Naive thymus-derived CD4-positive, alpha-beta T cell (primary cell): Measurements from ENCODE around the gene ELL. TPM values are rescaled to one million over a fixed set of nuclear protein-coding genes. Genes with fewer than 3 reads are reported as not detected.

Source experiments
- ATAC-seq: fragments of 150-1000 bp; cut with Tn5 transposase; 2 replicates; pipeline ENCODE4 v1.10.0; 2021; ENCODE audit warnings: mild to moderate bottlenecking, moderate library complexity
- CTCF ChIA-PET: fragments of 350-600 bp; sonication (Branson Sonifier 250); formaldehyde crosslinking; loops from one replicate; lab custom pipeline; 2021; ENCODE audit warnings: antibody characterized with exemption; lab: Charles Lee
- POLR2A ChIA-PET: fragments of 350-600 bp; sonication (Branson Sonifier 250); formaldehyde crosslinking; loops from one replicate; lab custom pipeline; 2021; ENCODE audit warnings: antibody characterized with exemption, inconsistent platforms; lab: Charles Lee
- DNase-seq, 9 donors: peaks; one replicate each; pipeline versions ENCODE4 v3.0.0 to v3.0.0-alpha.2; 2020 to 2022; ENCODE audit warnings: mixed read lengths in 1 of 9
- H3K27ac ChIP-seq: one replicate; pipeline ENCODE4 v1.7.0; 2013; ENCODE audit warnings: mild to moderate bottlenecking, low read depth, low read length, moderate library complexity
- H3K27me3 ChIP-seq, 2 donors: one replicate each; pipeline ENCODE4 v1.7.0; 2013; ENCODE audit warnings: low read length in 2 of 2, mild to moderate bottlenecking in 2 of 2, moderate library complexity in 2 of 2; ENCODE audit not compliant: control insufficient read depth in 2 of 2, insufficient read depth in 2 of 2
- H3K36me3 ChIP-seq, 3 experiments: 1 replicate in 2 of 3; 2 replicates in 1 of 3; pipeline ENCODE4 v1.7.0; 2013; ENCODE audit warnings: low read length in 3 of 3, mild to moderate bottlenecking in 3 of 3, moderate library complexity in 1 of 3; ENCODE audit not compliant: insufficient read depth in 3 of 3, control insufficient read depth in 2 of 3
- H3K4me1 ChIP-seq, 2 donors: one replicate each; pipeline ENCODE4 v1.7.0; 2013; ENCODE audit warnings: low read length in 2 of 2, mild to moderate bottlenecking in 2 of 2, moderate library complexity in 1 of 2; ENCODE audit not compliant: control insufficient read depth in 2 of 2, insufficient read depth in 2 of 2
- H3K4me3 ChIP-seq: 2 replicates; pipeline ENCODE4 v1.7.0; 2013; ENCODE audit warnings: mild to moderate bottlenecking, low read length
- H3K9me3 ChIP-seq, 3 experiments: 1 replicate in 2 of 3; 2 replicates in 1 of 3; pipeline ENCODE4 v1.7.0; 2013; ENCODE audit warnings: low read length in 3 of 3; ENCODE audit not compliant: control insufficient read depth in 2 of 3
- H3K27ac Mint-ChIP-seq, 9 donors: one replicate each; pipeline ENCODE4 v1.8.0; 2020 to 2022; ENCODE audit warnings: mixed read lengths in 9 of 9, mild to moderate bottlenecking in 8 of 9, moderate library complexity in 5 of 9, inconsistent platforms in 2 of 9
- H3K27me3 Mint-ChIP-seq, 5 donors: one replicate each; pipeline ENCODE4 v1.8.0; 2021 to 2022; ENCODE audit warnings: mixed read lengths in 5 of 5, mild to moderate bottlenecking in 1 of 5
- H3K36me3 Mint-ChIP-seq, 5 donors: one replicate each; pipeline ENCODE4 v1.8.0; 2020 to 2022; ENCODE audit warnings: mixed read lengths in 5 of 5, mild to moderate bottlenecking in 3 of 5, inconsistent platforms in 1 of 5
- H3K4me1 Mint-ChIP-seq, 7 donors: one replicate each; pipeline ENCODE4 v1.8.0; 2020 to 2022; ENCODE audit warnings: mixed read lengths in 7 of 7, mild to moderate bottlenecking in 3 of 7, inconsistent platforms in 1 of 7
- H3K4me3 Mint-ChIP-seq, 10 donors: one replicate each; pipeline ENCODE4 v1.8.0; 2020 to 2022; ENCODE audit warnings: mild to moderate bottlenecking in 10 of 10, mixed read lengths in 10 of 10, moderate library complexity in 6 of 10, inconsistent platforms in 2 of 10
- H3K9me3 Mint-ChIP-seq, 11 donors: one replicate each; pipeline ENCODE4 v1.8.0; 2020 to 2022; ENCODE audit warnings: mixed read lengths in 11 of 11, mild to moderate bottlenecking in 4 of 11, inconsistent platforms in 1 of 11, moderate library complexity in 1 of 11
- intact Hi-C, 2 donors: fragments of 100-400 bp; cut with micrococcal nuclease; formaldehyde crosslinking; loops; one replicate each; pipeline ENCODE4 v1.15.1; 2023
- polyA plus RNA-seq, 2 donors: library from polyadenylated mRNA; unstranded; fragments of 300-500 nt; fragmentation: Illumina TruSeq; gene quantifications; one replicate each; pipeline ENCODE4 v1.2.3, GENCODE V29; 2021
- total RNA-seq, 6 experiments: library from RNA in 5 of 6; stranded (reverse) in 5 of 6; gene quantifications; 1 replicate in 5 of 6; 2 replicates in 1 of 6; pipeline ENCODE4 v1.2.3 and lab custom pipeline; 2021 to 2026

ELL gene
- total and polyA plus RNA-seq, 7 experiments from 2014 or later: 8.9 to 70.4 (median 22.1) TPM

DNA sequence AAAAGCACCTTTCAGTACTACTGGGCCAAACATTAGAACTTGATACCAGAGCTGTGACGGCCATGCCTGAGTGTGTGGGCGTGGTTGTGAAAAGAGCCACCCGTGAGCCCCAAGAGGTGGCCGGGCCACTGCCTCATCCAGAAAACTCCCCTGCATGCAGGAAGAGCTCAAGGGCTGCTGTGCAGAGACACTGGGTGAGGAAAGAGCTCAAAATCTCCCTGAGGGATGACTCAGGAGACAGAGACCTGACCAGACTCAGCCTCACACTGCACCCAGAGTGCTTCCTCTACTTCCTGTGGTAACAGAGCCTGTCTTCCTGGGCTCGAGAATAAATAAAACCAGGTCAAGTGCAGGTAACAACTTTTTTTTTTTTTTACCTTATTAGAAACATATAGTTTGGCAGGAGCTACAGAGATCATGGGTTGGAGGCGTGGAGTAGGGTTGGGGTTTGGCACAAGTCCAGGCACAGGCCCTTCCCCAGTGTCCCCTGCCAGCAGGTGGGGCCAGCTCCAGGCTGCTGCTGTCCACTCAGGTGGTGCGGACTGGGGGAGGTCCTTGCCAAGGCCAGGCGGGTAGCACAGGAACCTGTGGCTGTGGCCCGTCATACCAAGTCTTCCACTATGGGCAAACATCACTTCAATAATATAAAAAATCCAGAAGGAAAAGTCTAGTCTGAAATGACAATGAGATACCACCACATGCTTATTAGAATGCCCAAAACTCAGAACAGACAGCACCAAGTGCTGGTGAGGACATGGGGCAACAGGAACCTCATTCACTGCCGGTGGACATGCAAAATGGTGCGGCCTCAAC is 25.5 kb downstream of the ELL start:
- Histone ChIP-seq H3K36me3 (no peaks in the 10 kb centered on the region), H3K27me3 (no peaks in the 10 kb centered on the region), H3K27ac (peak overlapping the region; percentile 14), H3K4me1 (peaks cover 39 to 89% of the 10 kb centered on the region in 2 donors), H3K9me3 (no peaks in the 10 kb centered on the region), H3K4me3 (peak overlapping the region; percentile 32)
- no peaks in the 10 kb centered on the region for H3K9me3 Mint-ChIP-seq
- H3K4me3 Mint-ChIP-seq: peak overlapping the region; percentile 3 to 74 (median 61)
- CTCF ChIA-PET: no interaction called here
- POLR2A ChIA-PET: interaction anchor here (0.7 to 1.1 kb wide), 3 partner anchors 10 to 48 kb away, joined by 3 to 4 read pairs (median 3); partner anchors contain the start of gene ELL
- H3K36me3 Mint-ChIP-seq: peaks cover 0 to 8% (median 0%) of the 10 kb centered on the region in 5 donors
- intact Hi-C loops: loop anchor here in 1 of 2 donors (2.0 kb wide), 1 partner anchor 18 kb away; no protein-coding TSS in a partner anchor
- DNase-seq (peak in 7 of 9 donors; percentile 16 to 56 (median 23)), ATAC-seq (peak; percentile 92)
- peaks cover 58 to 78% (median 75%) of the 10 kb centered on the region in 7 donors for H3K4me1 Mint-ChIP-seq
- H3K27me3 Mint-ChIP-seq: no peaks in the 10 kb centered on the region
- peak overlapping the region; percentile 19 to 90 (median 48) for H3K27ac Mint-ChIP-seq

DNA sequence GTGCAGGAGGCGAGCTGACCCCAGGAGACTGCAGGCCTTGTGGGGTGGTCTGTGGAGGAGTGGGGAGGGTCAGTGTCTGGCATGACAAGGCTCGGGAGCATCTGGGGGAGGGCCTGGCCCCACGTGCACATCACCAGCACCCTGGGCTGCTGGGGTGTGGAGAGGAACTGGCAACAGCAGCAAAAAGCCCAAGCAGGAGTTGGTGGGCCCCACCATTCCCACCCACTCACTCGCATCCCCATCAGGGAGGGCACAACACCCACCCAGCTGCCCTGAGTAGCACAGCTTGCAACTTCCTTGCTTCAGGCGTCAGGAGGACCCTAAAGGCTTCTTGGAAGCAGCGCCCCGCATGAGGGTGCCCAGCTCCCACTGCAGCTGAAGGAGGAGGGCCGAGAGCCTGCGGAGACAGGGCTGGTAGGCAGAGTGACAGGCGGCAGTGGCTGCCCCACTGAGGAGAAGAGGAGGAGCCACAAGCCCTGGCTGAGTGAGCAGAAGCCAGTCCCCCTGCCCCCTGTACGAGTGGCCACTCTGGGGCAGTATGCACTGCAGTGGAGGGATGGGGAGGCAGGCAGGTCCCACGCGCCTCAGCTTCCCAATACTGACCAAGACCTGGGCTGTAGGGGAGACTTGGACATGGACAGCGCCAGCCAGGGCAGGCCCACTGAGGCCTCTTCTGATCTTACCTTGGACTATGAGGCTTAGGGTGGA is 26.5 kb downstream of the ELL start:
- ATAC-seq (no peak), DNase-seq (no peak)
- Histone ChIP-seq H3K4me3 (peak overlapping the region; percentile 32), H3K27ac (no peak overlapping the region), H3K27me3 (no peaks in the 10 kb centered on the region), H3K9me3 (no peaks in the 10 kb centered on the region), H3K36me3 (no peaks in the 10 kb centered on the region), H3K4me1 (peaks cover 39 to 85% of the 10 kb centered on the region in 2 donors)
- H3K4me3 Mint-ChIP-seq: peak overlapping the region in 6 of 10 donors; percentile 42 to 74 (median 61)
- no peaks in the 10 kb centered on the region for H3K9me3 Mint-ChIP-seq
- peaks cover 0 to 4% (median 0%) of the 10 kb centered on the region in 5 donors for H3K36me3 Mint-ChIP-seq
- intact Hi-C loops: no loop called here
- ChIA-PET CTCF (interaction anchor here (0.5 kb wide), 1 partner anchor 1944 kb away, joined by 3 read pairs; no protein-coding TSS in a partner anchor), POLR2A (interaction anchor here (1.1 kb wide), 1 partner anchor 11 kb away, joined by 3 read pairs; no protein-coding TSS in a partner anchor)
- H3K27ac Mint-ChIP-seq: peak overlapping the region in 5 of 9 donors; percentile 29 to 90 (median 69)
- H3K27me3 Mint-ChIP-seq: no peaks in the 10 kb centered on the region
- peaks cover 52 to 72% (median 70%) of the 10 kb centered on the region in 7 donors for H3K4me1 Mint-ChIP-seq

DNA sequence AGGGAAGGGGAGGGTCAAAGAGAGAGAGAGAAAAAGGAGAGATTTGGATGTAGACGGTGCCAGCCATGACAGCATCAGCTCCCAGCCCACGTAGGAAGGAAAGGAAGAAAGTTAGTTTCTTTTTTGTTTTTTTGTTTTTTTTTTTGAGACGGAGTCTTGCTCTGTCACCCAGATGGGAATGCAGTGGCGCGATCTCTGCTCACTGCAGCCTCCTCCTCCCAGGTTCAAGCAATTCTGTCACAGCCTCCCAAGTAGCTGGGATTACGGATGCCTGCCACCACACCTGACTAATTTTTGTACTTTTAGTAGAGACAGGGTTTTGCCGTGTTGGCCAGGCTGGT is 27.6 kb downstream of the ELL start:
- H3K27ac Mint-ChIP-seq: peak overlapping the region in 4 of 9 donors; percentile 21 to 84 (median 64)
- H3K36me3 ChIP-seq: no peaks in the 10 kb centered on the region

DNA sequence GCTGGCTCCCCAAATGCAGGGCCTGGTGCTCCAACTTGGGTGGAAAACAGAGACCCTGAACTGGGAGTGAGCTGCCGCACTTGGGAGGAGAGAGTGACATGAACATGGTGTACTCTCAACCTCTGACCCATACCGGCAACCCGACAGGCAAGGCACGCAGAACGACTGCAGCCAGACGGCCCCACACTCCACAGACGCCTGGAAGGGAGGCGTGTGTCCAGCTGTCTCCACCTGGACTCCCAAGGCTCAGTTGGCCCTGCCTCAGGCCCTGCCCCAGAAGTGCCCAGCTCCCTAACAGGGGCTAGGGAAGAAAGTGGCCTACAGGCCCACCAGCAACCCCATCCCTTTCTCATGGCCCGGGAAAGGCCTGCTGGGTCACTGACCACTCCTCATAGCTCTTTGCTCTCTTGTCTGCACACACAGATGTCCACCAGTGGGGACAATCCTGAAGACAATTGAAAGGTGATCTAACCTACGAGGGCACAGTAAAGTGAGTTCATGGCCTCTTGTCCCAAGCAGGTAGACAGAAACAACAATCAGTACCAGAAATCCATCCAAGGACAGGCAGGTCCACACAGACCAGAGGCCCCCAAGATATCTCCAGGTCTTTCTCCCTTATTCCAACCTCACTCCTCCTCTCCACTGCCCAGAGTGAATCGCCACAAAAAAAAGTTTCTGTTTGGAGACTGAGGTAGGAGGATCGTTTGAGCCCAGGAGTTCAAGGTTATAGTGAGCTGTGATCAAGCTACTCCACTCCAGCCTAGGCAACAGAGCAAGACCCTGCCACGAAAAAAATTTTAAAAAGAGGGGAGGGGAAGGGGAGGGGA is 28.2 kb downstream of the ELL start:
- no peaks in the 10 kb centered on the region for H3K27me3 Mint-ChIP-seq
- peaks cover 33 to 73% of the 10 kb centered on the region in 2 donors for H3K4me1 ChIP-seq
- DNase-seq (no peak), ATAC-seq (no peak)
- no peaks in the 10 kb centered on the region for H3K36me3 ChIP-seq
- peak overlapping the region in 6 of 9 donors; percentile 21 to 84 (median 64) for H3K27ac Mint-ChIP-seq
- peaks cover 0 to 4% (median 0%) of the 10 kb centered on the region in 5 donors for H3K36me3 Mint-ChIP-seq
- ChIA-PET POLR2A (interaction anchor here (0.6 to 1.5 kb wide), 3 partner anchors 26 to 78 kb away, joined by 3 to 4 read pairs (median 3); partner anchors contain the start of gene UBA52), CTCF (no interaction called here)
- H3K4me3 Mint-ChIP-seq: peak overlapping the region in 4 of 10 donors; percentile 8 to 54 (median 38)
- peaks cover 40 to 72% (median 59%) of the 10 kb centered on the region in 7 donors for H3K4me1 Mint-ChIP-seq
- H3K27ac ChIP-seq: no peak overlapping the region
- no peak overlapping the region for H3K4me3 ChIP-seq
- intact Hi-C loops: no loop called here
- H3K9me3 Mint-ChIP-seq: no peaks in the 10 kb centered on the region
- no peaks in the 10 kb centered on the region for H3K9me3 ChIP-seq
- H3K27me3 ChIP-seq: no peaks in the 10 kb centered on the region

More for the DNA sequence above, 27.6 kb downstream of the ELL start:
- no peak overlapping the region for H3K4me3 ChIP-seq
- Mint-ChIP-seq H3K4me1 (peaks cover 45 to 72% (median 63%) of the 10 kb centered on the region in 7 donors), H3K27me3 (no peaks in the 10 kb centered on the region), H3K9me3 (no peaks in the 10 kb centered on the region), H3K4me3 (peak overlapping the region in 3 of 10 donors; percentile 8 to 74 (median 54)), H3K36me3 (peaks cover 0 to 4% (median 0%) of the 10 kb centered on the region in 5 donors)
- ATAC-seq (no peak), DNase-seq (no peak)
- H3K4me1 ChIP-seq: peaks cover 36 to 79% of the 10 kb centered on the region in 2 donors
- intact Hi-C loops: no loop called here
- no peak overlapping the region for H3K27ac ChIP-seq
- CTCF ChIA-PET: no interaction called here
- H3K9me3 ChIP-seq: no peaks in the 10 kb centered on the region
- no peaks in the 10 kb centered on the region for H3K27me3 ChIP-seq
- POLR2A ChIA-PET: no interaction called here

DNA sequence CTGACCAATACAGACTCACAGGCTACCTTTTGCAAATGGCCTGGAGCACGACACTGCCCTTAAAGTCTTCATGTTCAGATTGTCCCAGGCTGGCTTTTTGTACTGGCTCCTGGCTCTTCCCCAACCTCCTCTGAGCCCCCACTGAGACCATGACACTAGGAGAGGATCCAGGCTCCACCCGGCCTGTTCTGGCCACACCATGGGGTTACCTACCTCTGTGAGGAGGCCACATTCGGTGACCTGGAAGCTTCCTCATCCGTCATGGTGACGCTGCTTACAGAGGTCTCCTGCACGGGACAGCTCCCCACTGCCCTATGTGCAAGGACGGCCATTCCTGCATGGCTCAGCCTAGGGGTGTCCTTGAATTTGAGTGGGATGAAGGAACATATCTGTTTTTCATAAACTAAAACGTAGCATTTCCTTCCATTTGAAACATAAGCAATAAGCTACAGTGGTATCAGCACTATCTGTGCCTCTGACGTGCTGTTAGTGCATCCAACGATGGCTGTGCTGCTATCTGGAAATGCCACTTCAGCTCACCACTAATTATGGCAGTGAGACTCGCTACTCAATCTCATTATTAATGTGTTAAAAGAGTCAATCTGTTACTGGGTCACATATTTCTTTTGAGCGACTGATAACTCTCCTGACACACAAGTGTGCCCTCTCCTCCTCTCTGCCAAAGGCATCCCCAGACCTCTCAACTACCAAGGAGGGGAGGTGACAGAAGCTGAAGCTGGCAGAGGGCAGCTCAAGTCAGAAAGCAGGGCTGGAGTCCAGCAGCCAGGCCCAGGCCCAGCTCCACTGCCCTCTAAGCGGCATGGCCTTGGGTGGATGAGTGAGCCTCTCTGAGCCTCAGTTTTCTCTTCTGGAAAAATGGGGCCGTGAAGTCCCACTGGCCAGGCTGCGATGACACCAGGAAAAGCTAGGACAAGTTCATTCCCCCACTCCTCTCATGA is 29.6 kb downstream of the ELL start:
- Histone ChIP-seq H3K27me3 (no peaks in the 10 kb centered on the region), H3K27ac (no peak overlapping the region), H3K36me3 (peaks cover 0 to 1% (median 0%) of the 10 kb centered on the region in 3 experiments), H3K4me3 (no peak overlapping the region), H3K9me3 (no peaks in the 10 kb centered on the region), H3K4me1 (peaks cover 32 to 68% of the 10 kb centered on the region in 2 donors)
- H3K9me3 Mint-ChIP-seq: no peaks in the 10 kb centered on the region
- H3K36me3 Mint-ChIP-seq: peaks cover 0 to 4% (median 0%) of the 10 kb centered on the region in 5 donors
- H3K4me3 Mint-ChIP-seq: no peak overlapping the region
- POLR2A ChIA-PET: interaction anchor here (1.5 kb wide), 1 partner anchor 28 kb away, joined by 4 read pairs; no protein-coding TSS in a partner anchor
- peak overlapping the region in 1 of 9 donors; percentile 36 for H3K27ac Mint-ChIP-seq
- H3K4me1 Mint-ChIP-seq: peaks cover 35 to 76% (median 58%) of the 10 kb centered on the region in 7 donors
- intact Hi-C loops: no loop called here
- ATAC-seq (no peak), DNase-seq (no peak)
- H3K27me3 Mint-ChIP-seq: no peaks in the 10 kb centered on the region
- CTCF ChIA-PET: no interaction called here
